Measurements from ENCODE around the gene KIAA1958.

DNA sequence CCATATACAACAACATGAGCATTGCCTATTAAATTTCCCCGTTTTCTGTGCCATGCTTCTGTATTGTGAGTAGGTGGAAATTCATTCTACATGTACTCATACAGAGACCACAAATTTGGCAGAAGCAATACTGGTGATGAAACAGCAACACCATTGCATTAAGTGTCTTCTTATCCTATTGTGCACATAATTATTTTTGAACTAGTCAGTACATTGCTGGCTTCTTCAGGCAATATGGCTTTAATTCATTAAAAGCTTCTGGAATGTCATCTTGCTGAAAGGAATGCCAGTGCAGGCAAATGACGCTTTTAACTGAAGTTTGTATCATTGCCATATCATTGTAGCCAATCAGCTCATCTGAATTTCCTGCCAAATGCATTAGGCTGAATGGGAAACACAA is 82.6 kb downstream of the KIAA1958 start:
- TF ChIP-seq, protein P1, sequence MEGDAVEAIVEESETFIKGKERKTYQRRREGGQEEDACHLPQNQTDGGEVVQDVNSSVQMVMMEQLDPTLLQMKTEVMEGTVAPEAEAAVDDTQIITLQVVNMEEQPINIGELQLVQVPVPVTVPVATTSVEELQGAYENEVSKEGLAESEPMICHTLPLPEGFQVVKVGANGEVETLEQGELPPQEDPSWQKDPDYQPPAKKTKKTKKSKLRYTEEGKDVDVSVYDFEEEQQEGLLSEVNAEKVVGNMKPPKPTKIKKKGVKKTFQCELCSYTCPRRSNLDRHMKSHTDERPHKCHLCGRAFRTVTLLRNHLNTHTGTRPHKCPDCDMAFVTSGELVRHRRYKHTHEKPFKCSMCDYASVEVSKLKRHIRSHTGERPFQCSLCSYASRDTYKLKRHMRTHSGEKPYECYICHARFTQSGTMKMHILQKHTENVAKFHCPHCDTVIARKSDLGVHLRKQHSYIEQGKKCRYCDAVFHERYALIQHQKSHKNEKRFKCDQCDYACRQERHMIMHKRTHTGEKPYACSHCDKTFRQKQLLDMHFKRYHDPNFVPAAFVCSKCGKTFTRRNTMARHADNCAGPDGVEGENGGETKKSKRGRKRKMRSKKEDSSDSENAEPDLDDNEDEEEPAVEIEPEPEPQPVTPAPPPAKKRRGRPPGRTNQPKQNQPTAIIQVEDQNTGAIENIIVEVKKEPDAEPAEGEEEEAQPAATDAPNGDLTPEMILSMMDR (IDR thresholded peaks at IDR 0.05): no peak
- TF ChIP-seq MAZ (IDR thresholded peaks at IDR 0.05; ENCODE audit: borderline replicate concordance, low read depth, low read length): no peak
- TF ChIP-seq CHD4 (IDR thresholded peaks at IDR 0.05; ENCODE audit: borderline replicate concordance): no peak
- TF ChIP-seq CHD2 (IDR thresholded peaks at IDR 0.05; ENCODE audit: low read length, partially characterized antibody): no peak
- no peak for TF ChIP-seq ZNF302 (CRISPR knock-in tag; IDR thresholded peaks at IDR 0.05)
